ENCODE measurements around the gene ABHD3.
"Not testable (repeated sequence)": the region's sequence is repeated elsewhere in the genome, so short reads cannot be mapped to it uniquely, and the experiment has no call there.

The ABHD3 gene

GRCh38 chr18:21704603-21705364 lies at the start of gene ABHD3:
Gene ABHD3, minus strand, starts transcription at chr18:21704774. Its CDS starts 109 bp downstream, at chr18:21704665.
- peak; percentile 78 to 88 (median 80) for DNase-seq (ENCODE audit: low read depth in 2 of 3, low spot score in 1 of 3)

- no peak for DNase-seq (ENCODE audit: low read depth in 2 of 3, low spot score in 1 of 3)
These were observed 43.5 kb upstream of the ABHD3 start for GRCh38 chr18:21747764-21748693.

- no peak for DNase-seq (ENCODE audit: low read depth in 2 of 3, low spot score in 1 of 3)
These were observed 42.7 kb upstream of the ABHD3 start for GRCh38 chr18:21747268-21747667.

- no peak for DNase-seq (ENCODE audit: low read depth in 2 of 3, low spot score in 1 of 3)
These were observed 40.7 kb upstream of the ABHD3 start for GRCh38 chr18:21745231-21745630.

- no peak for DNase-seq (ENCODE audit: low read depth in 2 of 3, low spot score in 1 of 3)
These were observed 38.7 kb upstream of the ABHD3 start for GRCh38 chr18:21743166-21743832.

- DNase-seq (ENCODE audit: low read depth in 2 of 3, low spot score in 1 of 3): no peak
These were observed 37.7 kb upstream of the ABHD3 start for GRCh38 chr18:21742315-21742687.

- peak in 1 of 3 donors; percentile 29 for DNase-seq (ENCODE audit: low read depth in 2 of 3, low spot score in 1 of 3)
These were observed 37.2 kb upstream of the ABHD3 start for GRCh38 chr18:21741562-21742314.

- DNase-seq (ENCODE audit: low read depth in 2 of 3, low spot score in 1 of 3): no peak
These were observed 36.7 kb upstream of the ABHD3 start for GRCh38 chr18:21741312-21741561.

- peak; percentile 95 to 99 (median 96) for DNase-seq (ENCODE audit: low read depth in 2 of 3, low spot score in 1 of 3)
These were observed 36.2 kb upstream of the ABHD3 start, which contains the start of gene MIB1 for GRCh38 chr18:21740538-21741311. Gene MIB1, plus strand, starts transcription at chr18:21740792. Its CDS starts 792 bp downstream, at chr18:21741584.

GRCh38 chr18:21739604-21740537 lies 35.3 kb upstream of the ABHD3 start:
- DNase-seq (ENCODE audit: low read depth in 2 of 3, low spot score in 1 of 3): no peak

- not testable (repeated sequence) for DNase-seq (ENCODE audit: low read depth in 2 of 3, low spot score in 1 of 3)
These were observed 32.4 kb upstream of the ABHD3 start for GRCh38 chr18:21736926-21737325.

GRCh38 chr18:21735452-21736015 lies 31.0 kb upstream of the ABHD3 start:
- DNase-seq (ENCODE audit: low read depth in 2 of 3, low spot score in 1 of 3): peak in 1 of 3 donors; percentile 20

- DNase-seq (ENCODE audit: low read depth in 2 of 3, low spot score in 1 of 3): no peak
These were observed 28.4 kb upstream of the ABHD3 start for GRCh38 chr18:21733011-21733410.

- no peak for DNase-seq (ENCODE audit: low read depth in 2 of 3, low spot score in 1 of 3)
These were observed 23.1 kb upstream of the ABHD3 start for GRCh38 chr18:21727702-21728101.

GRCh38 chr18:21725201-21725600 lies 20.6 kb upstream of the ABHD3 start:
- no peak for DNase-seq (ENCODE audit: low read depth in 2 of 3, low spot score in 1 of 3)

GRCh38 chr18:21722687-21723086 lies 18.1 kb upstream of the ABHD3 start:
- DNase-seq (ENCODE audit: low read depth in 2 of 3, low spot score in 1 of 3): no peak

GRCh38 chr18:21714474-21714873 lies 9.9 kb upstream of the ABHD3 start:
- no peak for DNase-seq (ENCODE audit: low read depth in 2 of 3, low spot score in 1 of 3)

GRCh38 chr18:21707130-21707529 lies 2.6 kb upstream of the ABHD3 start:
- DNase-seq (ENCODE audit: low read depth in 2 of 3, low spot score in 1 of 3): not testable (repeated sequence)

- no peak for DNase-seq (ENCODE audit: low read depth in 2 of 3, low spot score in 1 of 3)
These were observed 1.9 kb upstream of the ABHD3 start for GRCh38 chr18:21706386-21706865.
